GM18867 (cell line): ENCODE data around the gene TLCD3A.
"Not testable (repeated sequence)": the region's sequence is repeated elsewhere in the genome, so short reads cannot be mapped to it uniquely, and the experiment has no call there.

Experiments
- ATAC-seq: cut with Tn5 transposase; IDR thresholded peaks from one replicate; pipeline ENCODE4 v1.9.1; 2021; ENCODE audit warnings: mild to moderate bottlenecking, moderate library complexity; ENCODE audit not compliant: unreplicated experiment

TLCD3A gene

DNA sequence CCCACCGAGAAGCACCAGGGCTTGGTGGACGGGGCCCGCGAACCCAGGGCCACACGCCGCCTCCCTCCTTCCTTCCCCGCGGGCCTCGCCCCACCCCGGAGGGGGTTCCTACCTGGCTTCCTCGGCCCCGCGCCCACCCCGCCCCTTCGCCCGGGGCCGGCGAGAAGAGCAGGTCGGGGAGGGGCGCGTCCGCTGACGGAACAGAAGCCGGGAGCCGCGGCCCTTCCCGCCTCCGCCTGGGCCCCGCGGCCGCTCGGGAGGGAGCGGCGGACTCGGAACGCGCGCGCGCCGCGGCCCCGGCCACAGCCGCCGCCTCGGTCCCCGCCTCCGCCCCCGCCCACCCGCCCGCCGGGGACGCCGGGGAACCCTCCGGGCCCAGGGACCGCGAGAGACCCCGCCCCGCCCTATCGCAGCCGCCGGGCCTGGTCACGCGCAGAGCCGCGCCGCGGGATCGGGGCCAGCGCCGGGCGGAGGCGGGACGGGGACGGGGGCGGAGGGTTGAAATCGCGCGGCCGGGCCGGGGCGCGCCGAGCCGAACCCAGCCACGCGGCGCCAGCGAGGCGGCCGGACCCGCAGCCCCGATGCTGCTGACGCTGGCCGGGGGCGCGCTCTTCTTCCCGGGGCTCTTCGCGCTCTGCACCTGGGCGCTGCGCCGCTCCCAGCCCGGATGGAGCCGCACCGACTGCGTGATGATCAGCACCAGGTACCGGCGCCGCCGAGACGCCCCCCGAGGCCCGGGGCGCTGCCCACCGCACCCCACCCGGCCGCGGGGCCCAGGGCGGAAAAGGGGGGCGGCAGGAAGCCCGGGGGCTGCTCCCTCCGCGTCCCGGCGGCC is at the start of gene TLCD3A:
Gene TLCD3A (plus strand): TSS at position 530 of the 835 bp plus-strand sequence. CDS start 52 bp downstream, at position 582.
- peak; percentile 57 for ATAC-seq

DNA sequence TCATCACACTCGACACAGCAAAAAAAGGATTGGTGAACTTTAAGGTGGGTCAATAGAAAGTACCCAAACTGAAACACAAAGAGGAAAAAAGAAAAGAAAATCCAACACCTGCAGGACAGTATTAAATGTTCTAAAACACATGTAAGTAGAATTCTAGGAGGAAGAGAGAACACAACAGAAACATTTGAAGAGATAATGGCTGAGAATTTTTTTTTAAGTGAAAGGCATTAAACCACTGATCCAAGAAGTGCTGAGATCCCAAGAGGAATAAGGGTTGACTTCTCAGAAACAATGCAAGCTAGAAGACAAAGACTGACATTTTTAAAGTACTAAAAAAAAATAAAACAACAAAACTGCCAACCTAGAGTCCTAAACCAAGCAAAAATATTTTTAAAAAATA is 49.4 kb upstream of the TLCD3A start:
- ATAC-seq = no peak

DNA sequence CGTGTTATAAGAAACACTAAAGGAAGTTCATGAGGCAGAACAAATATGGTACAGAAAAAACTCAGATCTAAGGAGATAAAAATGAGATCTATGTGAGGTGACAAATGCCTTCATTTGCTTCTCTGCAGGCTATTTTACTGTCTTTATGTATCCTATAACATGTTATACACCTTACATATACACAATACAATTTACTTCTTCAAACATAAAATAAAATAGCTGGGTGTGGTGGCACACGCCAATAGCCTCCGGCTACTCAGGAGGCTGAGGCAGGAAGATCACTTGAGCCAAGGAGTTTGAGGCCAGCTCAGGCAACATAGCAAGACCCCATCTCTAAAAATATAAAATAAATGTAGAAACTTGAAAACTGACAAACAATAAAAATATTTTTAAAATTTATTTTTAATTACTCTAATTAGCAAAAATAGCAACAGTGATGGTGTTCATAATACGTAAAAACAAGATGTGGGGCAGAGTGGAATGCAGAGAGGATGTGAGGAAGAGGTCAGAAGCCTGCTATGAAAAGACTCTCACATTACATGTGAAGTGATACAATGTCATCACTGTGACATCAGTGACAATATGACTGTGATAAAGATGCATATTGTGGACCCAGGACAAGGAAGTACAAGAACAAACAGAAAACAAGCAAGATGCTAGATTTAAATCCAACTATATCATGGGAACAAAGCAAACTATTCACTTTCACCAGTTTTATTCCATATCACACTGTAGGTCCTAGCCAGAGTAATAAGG is 48.7 kb upstream of the TLCD3A start:
- no peak for ATAC-seq

DNA sequence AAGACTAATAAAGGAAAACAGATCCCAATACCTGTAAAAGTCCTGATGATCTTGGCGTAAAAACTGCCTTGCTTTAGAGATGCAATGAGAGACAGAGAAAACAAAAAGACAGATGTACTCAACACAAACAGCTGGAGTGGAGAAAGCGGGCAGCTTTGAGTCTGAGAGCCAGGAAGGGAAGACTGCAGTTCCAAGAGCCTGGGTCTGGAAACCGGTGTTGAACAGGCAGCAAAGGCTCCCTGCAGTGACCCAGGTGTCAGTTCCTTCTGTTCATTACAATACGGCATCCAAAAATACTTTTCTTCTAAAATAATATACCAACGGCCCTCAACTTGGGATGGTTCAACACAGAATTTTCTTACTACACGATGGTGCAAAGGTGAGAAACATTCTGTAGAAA is 47.4 kb upstream of the TLCD3A start:
- no peak for ATAC-seq

DNA sequence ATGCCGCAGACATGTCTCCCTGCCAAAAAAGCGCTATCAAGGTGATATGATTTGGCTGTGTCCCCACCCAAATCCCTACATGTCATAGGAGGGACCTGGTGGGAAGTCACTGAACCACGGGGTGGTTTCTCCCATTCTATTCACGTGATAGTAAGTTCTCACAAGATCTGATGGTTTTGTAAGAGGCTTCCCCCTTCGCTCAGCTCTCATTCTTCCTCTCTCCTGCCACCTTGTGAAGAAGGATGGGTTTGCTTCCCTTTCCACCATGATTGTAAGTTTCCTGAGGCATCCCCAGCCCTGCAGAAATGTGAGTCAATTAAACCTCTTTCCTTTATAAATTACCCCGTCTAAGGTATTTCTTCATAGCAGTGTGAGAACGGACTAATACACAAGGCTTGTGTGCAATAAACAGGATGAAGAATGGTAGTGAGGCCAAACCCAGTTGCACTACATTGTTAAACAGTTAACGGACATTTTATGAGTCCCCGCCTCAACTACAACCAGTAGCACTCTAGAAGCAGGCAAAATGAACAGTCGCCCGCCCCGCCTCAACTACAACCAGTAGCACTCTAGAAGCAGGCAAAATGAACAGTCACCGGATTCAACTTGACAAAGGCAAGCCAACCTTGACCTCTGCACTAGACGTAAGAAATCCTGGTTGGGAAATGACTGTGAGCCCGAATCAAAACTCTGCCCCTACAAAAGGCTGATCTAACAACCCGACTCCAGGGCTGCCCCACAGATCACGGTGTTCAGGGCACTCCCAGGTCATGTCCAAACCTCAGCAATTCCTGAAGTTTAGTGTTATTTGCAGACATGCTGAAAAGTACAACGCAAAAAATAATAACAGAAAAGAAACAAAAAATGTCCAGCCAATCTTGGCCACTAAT is 44.1 kb upstream of the TLCD3A start:
- ATAC-seq = no peak

DNA sequence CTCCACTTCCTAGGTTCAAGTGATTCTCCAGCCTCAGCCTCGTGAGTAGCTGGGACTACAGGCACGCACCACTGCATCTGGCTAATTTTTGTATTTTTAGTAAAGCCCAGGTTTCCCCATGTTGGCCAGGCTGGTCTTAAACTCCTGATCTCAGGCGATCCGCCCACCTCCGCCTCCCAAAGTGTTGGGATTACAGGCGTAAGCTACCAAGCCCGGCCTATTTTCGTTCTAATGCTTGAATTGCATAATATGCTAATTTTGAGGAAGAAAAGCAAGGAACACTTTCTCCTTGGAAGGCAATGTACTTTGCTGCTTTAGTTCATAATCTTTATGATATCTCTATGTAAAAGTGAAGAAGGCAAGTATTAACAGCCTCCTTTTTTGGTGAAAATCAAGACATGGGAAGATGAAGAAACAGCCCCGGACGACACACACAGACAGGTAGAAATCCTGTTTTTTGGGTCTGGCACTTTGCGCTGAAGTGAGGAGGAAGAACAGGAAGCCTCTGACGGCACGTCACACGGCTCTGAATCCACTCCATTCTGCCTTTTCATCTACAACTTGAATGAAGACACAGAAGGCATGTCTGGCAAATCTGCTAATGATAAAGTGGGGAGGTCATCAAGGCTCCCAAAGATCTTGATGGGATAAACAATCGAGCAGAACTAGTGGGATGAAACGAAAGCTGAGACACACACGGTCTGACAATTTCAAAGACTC is 42.7 kb upstream of the TLCD3A start:
- no peak for ATAC-seq

DNA sequence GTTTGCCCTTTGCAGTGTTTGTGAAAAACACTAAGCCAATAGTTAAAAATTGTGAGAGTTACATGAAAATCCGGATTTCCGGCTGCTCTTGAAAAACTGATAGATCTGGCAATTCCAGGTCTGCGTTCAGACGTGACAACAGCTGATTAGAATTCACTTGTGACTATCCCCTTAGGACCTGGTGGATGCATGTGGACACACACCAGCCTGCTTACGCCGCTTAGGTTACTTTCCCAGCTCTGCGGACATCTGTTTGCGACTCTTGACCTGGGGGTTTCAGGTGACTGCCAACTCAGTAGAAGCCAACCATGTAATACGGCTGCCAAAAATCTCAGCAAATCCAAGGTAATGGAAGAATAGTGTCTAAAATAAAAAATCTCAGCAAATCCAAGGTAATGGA is 42.0 kb upstream of the TLCD3A start:
- no peak for ATAC-seq

DNA sequence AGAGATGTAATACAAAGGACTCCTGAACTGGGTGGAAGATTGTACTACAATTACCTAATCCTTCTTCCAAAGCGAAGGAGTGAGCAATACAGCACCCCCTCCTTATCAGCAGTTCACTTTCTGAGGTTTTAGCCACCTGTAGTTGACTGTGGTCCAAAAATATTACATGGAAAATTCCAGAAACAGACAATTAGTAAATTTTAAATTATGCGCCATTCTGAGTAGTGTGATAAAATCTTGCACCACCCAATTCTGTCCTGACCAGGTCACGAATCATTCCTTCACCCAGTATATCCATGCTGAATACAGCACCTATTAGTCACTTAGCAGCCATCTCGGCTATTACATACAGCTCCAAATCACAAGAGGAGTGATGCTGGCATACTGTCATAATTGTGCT is 41.0 kb upstream of the TLCD3A start:
- no peak for ATAC-seq

DNA sequence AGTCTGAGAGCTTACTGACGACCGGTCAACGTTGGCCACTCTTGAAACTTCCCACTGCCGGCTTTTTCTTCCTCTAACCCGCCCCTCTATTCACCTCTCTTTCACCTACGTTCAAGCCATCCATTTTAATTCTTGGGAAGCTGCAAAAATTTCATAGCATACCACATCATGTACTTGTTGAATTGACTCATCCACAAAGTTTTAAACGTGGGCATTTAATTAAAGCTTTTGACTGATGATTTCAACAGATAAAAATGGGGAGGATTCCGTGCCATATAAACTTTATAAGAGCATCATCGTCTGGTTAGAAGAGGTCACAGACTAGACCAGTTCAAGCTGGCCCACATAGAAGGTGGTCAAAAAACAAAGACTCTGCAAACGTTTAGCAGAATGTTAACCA is 40.3 kb upstream of the TLCD3A start:
- no peak for ATAC-seq

DNA sequence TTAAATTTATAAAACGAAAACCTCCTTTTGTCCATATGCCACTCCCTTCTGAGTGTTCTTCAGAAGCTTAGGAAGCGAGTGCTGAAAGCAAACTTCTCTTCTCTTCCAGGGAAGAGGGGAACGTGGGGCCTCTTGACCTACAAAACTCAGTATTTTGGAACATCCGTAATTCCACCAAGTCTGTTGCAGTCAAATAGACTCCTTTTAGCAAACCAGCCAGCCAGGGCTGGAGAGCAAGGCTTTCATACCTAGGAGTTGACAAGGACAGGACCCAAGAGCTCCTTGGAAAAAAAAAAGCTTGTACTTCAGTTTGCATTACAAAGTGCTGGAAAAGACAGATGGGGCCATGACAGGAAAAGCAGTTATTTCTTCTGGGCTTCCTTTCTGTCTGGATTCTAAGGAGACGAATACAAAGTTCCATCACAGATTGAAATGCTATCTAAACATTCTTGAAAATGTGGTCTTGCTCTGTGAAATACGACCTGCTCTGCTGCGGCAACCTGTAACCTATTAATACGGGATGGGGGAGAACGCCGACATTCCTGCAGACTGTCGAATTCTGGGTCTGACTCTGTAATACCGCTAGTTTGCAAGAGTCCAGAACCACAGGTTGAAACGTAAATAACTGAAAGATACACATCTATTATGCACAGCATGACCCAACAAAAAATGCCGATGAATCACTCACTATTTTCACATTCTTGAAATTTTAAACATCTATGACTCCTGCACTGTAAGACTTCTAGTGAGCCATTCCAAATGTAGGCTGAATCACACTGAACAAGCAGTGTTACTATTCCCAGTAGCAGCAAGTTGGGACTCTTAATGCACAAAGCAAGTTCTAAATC is 38.4 kb upstream of the TLCD3A start:
- ATAC-seq = no peak

DNA sequence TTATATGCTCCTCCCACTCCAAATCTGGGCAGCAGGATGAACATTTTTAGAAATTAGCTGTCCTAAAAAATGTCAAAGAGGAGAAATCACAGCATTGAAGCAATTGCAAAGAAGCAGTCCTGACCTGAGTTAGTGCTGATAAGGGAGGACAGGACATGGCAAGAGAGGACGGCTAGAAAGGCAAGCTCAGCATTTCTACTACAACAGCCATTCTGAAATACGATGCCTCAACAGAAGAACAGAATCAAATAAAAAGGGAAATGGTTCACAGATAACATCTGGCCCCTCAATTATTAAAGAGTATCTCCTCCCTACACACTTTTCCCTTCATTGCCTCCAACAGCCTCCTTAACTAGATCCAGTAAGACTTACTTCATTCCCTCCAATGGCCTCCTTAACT is 36.0 kb upstream of the TLCD3A start:
- no peak for ATAC-seq

DNA sequence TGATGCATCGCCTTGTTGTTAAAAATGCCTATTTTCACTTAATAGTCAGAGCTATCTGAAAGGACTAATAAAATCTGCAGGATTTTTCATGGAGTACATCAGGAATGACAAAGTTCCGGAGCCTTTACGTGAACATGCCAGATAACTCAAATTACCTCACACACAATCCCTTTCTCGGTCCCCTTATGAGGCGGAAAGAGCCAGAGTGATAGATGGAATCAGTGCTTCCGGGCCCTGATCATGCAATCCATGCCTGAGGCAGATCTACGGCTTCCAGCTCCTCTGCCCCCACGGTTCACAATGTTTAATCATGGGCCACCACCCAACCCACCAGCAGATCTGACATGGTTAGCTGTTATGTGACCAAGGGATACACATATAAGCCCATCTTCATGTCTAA is 34.7 kb upstream of the TLCD3A start:
- no peak for ATAC-seq

DNA sequence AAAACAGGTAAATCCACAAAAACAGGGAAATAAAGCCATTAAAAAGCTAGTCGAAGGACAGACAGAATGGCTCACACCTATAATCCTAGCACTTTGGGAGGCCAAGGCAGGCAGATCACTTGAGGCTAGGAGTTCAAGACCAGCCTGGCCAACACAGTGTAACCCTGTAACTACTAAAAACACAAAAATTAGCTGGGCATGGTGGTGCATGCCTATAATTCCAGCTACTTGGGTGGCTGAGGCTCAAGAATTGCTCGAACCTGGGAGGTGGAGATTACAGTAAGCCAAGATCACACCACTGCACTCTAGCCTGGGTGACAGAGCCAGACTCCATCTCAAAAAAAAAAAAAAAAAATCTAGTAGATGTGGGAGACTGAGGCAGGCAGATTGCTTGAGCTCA is 34.3 kb upstream of the TLCD3A start:
- not testable (repeated sequence) for ATAC-seq

DNA sequence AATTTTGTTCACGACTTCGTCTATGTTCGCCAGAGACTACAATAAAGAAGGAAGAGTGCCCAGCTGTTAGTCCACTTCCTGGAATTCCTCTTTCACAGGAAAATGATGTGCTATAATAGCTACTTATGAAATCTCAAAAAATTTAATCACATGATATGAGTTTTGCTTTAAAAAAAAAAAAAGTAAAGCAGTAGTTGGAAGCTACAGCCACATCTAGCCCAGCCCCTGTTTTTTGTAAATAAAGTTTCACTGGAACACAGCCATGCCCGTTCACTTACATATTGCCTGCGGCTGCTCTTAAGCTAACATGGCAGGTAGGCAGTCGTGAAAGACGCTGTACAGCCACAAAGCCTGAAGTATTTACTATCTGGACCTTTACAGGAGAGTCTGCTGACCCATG is 33.1 kb upstream of the TLCD3A start:
- no peak for ATAC-seq

DNA sequence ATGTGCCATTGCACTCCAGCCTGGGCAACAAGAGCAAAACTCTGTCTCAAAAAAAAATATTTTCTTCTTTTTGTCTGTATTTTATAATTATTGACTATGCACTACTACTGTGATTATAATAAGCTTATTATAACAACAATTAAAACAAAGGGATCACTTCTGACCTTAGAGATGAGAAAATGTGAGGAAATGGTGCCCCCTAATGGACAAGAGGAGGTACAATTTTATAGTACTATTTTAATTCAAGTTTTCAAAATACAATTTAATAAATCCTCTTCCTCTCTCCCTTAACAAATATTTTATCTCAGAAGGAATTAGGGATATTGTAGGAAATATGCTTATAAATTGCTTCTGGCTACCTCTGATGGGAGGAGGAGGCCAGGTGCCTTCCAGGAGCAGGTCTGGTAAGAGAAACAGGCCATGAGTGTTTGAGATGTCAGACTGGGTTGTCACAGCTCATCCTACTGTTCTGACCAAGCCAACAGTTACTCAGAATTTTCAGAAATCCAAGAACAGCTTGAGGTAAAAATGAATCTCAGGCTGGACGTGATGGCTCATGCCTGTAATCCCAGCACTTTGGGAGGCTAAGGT is 31.8 kb upstream of the TLCD3A start:
- no peak for ATAC-seq

DNA sequence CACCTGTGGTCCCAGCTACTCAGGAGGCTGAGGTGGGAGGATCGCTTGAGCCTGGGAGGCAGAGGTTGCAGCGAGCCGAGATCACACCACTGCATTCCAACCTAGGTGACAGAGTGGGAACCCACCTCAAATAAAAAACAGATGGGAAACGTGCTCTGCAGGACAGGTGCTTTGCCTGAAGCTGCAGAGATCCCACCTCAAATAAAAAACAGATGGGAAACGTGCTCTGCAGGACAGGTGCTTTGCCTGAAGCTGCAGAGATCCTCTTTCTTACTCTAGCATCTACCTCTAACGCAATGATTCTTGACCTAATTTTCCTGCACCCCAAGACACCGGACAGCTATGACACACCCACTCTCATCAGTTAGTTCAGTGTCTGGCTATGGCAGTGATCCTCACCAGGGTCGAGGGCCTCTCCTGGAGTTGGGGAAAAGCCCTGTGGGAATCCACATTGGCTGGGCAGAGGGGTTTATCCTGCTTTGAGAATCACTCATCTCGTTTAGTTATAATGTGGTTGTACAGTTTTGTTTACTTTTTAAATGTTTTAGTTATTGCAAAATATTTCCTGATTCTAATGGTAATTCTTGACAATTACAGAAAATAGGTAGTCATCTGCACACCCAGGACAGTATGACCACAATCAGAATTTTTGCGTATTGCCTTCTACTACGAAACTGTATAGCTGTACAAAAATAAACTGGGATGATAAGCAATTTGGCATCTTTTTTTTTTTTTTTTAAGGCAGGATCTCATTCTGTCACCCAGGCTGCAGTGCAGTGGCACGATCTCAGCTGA is 29.1 kb upstream of the TLCD3A start:
- ATAC-seq = no peak

DNA sequence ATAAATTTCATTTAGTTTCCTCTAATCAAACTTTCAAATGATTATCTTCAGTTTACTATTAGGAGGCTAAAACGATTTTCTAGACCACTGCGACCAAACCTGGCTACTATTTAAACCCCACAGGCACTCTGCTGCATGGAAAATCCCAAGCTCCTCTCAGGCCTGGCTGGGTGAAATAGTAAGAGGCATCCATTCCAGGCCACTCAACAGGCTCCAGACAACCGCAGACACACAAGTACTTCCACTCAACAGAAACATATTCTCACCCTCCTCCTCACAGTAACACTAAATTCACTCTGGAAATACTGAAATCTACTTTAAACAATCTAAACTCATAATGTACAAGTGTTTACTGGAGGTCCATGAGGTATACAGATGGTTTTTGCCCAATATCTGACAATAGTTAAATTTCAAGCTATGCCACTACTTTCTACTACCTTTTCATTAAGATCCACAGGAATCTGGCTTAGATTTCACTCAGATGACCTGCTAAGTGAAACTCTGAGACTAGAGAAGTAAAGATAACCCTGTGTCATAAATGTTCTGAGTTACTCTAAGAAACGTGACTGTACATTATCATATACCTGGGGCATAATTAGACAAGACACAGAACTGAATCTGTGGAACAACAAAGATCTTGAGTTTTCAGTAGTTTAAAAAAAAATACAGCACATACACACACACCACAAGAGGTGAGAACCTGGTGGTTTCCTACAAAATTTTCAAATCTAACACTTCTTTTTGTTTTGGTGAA is 28.1 kb upstream of the TLCD3A start:
- ATAC-seq = no peak

DNA sequence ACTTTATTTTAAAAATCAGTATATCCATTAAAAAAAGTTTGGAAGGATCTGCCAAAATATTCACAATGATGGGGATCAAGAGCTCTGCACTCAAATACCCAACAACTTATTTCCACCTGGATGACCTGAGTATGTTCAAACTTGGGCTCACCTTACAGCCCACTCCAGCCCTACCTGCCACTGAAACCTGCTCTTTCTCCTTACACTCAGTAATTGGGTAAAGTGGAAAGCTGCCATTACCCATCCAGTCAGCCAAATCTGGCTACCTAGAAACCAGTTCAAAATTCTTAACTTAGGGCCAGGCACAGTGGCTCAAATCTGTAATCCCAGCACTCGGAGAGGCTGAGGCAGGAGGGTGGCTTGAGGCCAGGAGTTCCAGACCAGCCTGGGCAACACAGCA is 27.4 kb upstream of the TLCD3A start:
- no peak for ATAC-seq
